ENCODE data around the gene ZNF267. TPM values are rescaled to one million over a fixed set of nuclear protein-coding genes. Genes with fewer than 3 reads are reported as not detected.

The ZNF267 gene
- total RNA-seq, 4 donors from 2014 or later, result 7.8 to 12.2 (median 10.7) TPM

DNA sequence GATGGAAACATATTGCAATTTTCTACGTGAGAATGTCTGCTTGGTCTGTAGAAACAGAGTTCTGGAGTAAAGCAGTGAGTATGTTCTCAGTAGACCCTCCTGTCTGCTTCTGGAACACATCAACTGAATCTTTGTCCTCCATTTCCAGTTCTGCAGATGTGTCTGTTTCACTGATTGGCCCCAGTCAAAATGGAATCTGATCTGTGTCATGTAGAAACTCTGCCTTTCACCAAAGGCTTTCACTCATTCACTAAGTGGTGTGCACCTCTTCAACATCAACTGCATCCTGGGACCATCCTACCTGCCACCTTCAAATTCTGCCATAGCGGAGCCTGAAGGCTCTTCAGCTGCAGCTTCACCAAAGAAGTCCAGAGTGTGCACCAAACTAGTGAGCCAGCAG is 2.8 kb upstream of the ZNF267 start:
- 85 to 93% methylated on average over 2 of the region's 2 CpGs for WGBS, 2 donors
- H3K4me3 ChIP-seq (ENCODE audit: low read depth, poor library complexity, severe bottlenecking), result no peak overlapping the region
- intact Hi-C loops (cut with DNase I; ENCODE audit: low total_unique reads), result loop anchor here (5.0 kb wide), 1 partner anchor 889 kb away; no protein-coding TSS in a partner anchor
- TF ChIP-seq, protein P1, sequence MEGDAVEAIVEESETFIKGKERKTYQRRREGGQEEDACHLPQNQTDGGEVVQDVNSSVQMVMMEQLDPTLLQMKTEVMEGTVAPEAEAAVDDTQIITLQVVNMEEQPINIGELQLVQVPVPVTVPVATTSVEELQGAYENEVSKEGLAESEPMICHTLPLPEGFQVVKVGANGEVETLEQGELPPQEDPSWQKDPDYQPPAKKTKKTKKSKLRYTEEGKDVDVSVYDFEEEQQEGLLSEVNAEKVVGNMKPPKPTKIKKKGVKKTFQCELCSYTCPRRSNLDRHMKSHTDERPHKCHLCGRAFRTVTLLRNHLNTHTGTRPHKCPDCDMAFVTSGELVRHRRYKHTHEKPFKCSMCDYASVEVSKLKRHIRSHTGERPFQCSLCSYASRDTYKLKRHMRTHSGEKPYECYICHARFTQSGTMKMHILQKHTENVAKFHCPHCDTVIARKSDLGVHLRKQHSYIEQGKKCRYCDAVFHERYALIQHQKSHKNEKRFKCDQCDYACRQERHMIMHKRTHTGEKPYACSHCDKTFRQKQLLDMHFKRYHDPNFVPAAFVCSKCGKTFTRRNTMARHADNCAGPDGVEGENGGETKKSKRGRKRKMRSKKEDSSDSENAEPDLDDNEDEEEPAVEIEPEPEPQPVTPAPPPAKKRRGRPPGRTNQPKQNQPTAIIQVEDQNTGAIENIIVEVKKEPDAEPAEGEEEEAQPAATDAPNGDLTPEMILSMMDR (IDR thresholded peaks at IDR 0.05), result no peak
- DNase-seq (ENCODE audit: low spot score in 2 of 2), result no peak

DNA sequence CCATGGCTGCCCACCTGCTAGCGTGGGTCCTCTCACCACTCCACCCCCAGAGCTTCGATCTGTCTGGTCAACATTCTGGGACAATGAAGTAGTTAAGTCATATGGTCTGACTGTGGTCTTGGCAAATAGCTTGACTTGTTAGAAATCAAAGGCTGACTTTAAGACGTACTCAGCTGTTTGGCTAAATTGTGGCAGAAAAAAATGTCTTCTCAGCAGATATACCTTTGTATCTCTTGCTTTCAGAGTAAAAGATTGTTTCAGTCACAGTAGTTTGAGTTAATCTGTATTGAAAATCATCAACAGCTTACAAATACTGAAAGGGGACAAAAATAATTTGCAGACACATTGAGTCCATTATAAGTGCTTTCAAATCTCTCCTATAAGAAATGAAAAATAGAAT is 2.1 kb upstream of the ZNF267 start:
- 84 to 86% methylated on average over 3 of the region's 3 CpGs for WGBS, 2 donors
- intact Hi-C loops (cut with DNase I; ENCODE audit: low total_unique reads), result loop anchor here (5.0 kb wide), 1 partner anchor 889 kb away; no protein-coding TSS in a partner anchor

DNA sequence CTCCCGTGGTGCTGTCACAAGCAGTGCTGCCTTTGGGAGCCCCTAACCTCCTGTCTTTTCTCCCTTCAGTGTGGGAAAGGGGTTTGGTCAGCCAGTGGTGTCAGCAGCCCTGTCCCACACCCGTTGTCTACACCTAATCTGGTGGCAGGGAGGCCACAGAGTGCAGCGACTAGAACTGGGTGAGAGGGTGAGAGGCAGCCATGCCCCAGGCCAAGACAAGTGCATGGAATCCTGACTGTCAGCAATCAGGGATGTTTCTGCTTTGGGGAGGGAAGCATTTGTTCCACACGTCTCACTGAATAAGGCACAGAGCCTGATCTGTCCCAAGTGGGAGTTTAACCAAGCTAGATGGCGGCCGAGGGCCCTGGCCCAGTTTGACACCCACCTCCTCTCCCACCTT is 1.4 kb upstream of the ZNF267 start:
- no peak overlapping the region for H3K4me3 ChIP-seq (ENCODE audit: low read depth, poor library complexity, severe bottlenecking)
- intact Hi-C loops (cut with DNase I; ENCODE audit: low total_unique reads), result loop anchor here (5.0 kb wide), 1 partner anchor 890 kb away; no protein-coding TSS in a partner anchor
- no peak for DNase-seq (ENCODE audit: low spot score in 2 of 2)
- TF ChIP-seq POLR2A (IDR thresholded peaks at IDR 0.05), result no peak
- TF ChIP-seq, protein P1 (IDR thresholded peaks at IDR 0.05), result no peak
- 87 to 97% methylated on average over 5 to 6 of the region's 6 CpGs for WGBS, 2 donors

More for the DNA sequence above, 2.1 kb upstream of the ZNF267 start:
- no peak overlapping the region for H3K4me3 ChIP-seq (ENCODE audit: low read depth, poor library complexity, severe bottlenecking)
- no peak for DNase-seq (ENCODE audit: low spot score in 2 of 2)
- TF ChIP-seq, protein P1 (IDR thresholded peaks at IDR 0.05), result no peak
- TF ChIP-seq POLR2A (IDR thresholded peaks at IDR 0.05), result no peak

DNA sequence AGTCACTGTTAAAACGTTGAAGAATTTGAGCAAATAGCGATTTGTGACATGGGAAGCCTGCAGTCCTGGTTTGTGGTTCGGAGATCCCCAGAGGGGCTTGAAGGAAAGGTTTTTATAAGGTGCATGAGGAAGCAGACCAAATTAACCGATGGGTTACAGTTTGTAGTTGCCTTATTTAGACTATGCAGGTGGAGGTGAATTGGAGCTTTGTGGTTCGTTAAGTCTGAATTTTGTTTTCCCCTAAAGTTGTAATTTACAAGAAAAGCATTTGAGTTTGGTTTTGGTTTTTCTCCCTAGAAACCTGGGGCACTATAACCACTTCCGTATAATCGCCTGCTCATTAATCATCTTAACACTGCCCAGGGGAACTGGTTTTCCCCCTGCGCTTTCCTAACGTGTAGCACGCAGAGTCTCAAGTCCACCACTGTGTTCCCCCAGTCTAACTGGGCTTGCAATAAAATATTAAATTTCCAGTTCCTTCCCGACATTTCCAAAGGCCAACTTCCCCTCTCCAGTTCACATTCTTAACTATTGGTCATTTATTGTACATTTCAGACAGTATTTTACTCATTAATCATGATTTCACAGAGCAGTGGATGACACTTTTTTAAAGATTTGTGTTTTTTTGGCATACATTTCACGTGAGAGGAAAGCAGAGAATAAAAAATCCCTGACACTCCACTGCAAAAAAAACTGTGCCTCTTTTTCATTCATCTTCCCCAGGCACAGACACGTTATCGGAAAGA is 932 bp downstream of the ZNF267 start:
- no peak for DNase-seq (ENCODE audit: low spot score in 2 of 2)
- TF ChIP-seq POLR2A (IDR thresholded peaks at IDR 0.05), result no peak
- TF ChIP-seq, protein P1 (IDR thresholded peaks at IDR 0.05), result no peak
- 1% methylated on average over 14 of the region's 14 CpGs for WGBS, 2 donors
- H3K4me3 ChIP-seq (ENCODE audit: low read depth, poor library complexity, severe bottlenecking), result peak overlapping the region; percentile 99
- intact Hi-C loops (cut with DNase I; ENCODE audit: low total_unique reads), result loop anchor here (5.0 kb wide), 1 partner anchor 892 kb away; no protein-coding TSS in a partner anchor

DNA sequence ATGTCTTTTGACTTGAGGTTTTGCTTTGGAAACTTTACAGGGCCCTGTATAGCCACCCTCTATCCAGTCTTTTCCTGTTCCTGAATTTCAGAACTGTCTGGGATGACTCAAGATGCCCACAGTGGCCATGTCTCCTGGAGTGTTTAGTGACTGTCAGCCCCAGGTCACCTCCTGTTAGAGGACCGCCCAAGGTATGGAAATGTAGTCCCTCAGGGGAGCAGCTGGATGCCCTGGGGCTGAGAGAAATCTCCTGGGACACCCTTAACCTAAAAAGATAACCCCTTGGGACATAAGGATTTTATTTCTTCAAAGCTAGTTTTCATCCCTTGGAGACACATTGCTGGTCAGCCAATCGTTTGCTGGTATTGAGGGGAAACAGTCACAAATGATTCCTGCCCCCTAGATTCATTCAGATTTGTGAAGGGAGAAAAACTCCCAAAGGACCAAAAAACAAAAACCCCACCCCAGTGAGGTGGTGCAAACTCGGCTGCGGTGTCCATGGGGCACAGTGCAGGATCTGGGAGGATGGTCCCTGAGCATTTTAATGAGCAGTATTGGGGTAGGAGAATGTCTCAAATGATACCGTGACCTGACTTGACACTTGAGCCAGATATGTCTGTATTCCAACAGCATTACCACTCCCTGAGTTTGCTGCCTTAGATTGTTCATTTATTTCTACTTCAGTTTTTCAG is 1.7 kb downstream of the ZNF267 start:
- TF ChIP-seq, protein P1 (IDR thresholded peaks at IDR 0.05), result no peak
- no peak for TF ChIP-seq POLR2A (IDR thresholded peaks at IDR 0.05)
- 46 to 52% methylated on average over 5 of the region's 5 CpGs for WGBS, 2 donors
- intact Hi-C loops (cut with DNase I; ENCODE audit: low total_unique reads), result no loop called here
- no peak overlapping the region for H3K4me3 ChIP-seq (ENCODE audit: low read depth, poor library complexity, severe bottlenecking)
- DNase-seq (ENCODE audit: low spot score in 2 of 2), result no peak

All from lower leg skin (tissue), 4 donors.